ENCODE data around the gene IGF2.
"Not testable (repeated sequence)": the region's sequence is repeated elsewhere in the genome, so short reads cannot be mapped to it uniquely, and the experiment has no call there.

The IGF2 gene

GRCh38 chr11:2136209-2136951 is 2.8 kb downstream of the IGF2 start:
- DNase-seq (ENCODE audit: low read depth) = no peak

- no peak for DNase-seq (ENCODE audit: low read depth)
Measured at GRCh38 chr11:2135648-2136201, 3.5 kb downstream of the IGF2 start.

- no peak for DNase-seq (ENCODE audit: low read depth)
Measured at GRCh38 chr11:2135018-2135569, 4.1 kb downstream of the IGF2 start.

GRCh38 chr11:2134022-2135010 is 4.9 kb downstream of the IGF2 start:
- no peak for DNase-seq (ENCODE audit: low read depth)

- DNase-seq (ENCODE audit: low read depth) = no peak
Measured at GRCh38 chr11:2133241-2134021, 5.8 kb downstream of the IGF2 start.

- DNase-seq (ENCODE audit: low read depth) = no peak
Measured at GRCh38 chr11:2132874-2133240, 6.3 kb downstream of the IGF2 start.

- no peak for DNase-seq (ENCODE audit: low read depth)
Measured at GRCh38 chr11:2132246-2132645, 6.9 kb downstream of the IGF2 start.

GRCh38 chr11:2131371-2132236 is 7.6 kb downstream of the IGF2 start:
- no peak for DNase-seq (ENCODE audit: low read depth)

GRCh38 chr11:2130881-2131352 is 8.3 kb downstream of the IGF2 start:
- no peak for DNase-seq (ENCODE audit: low read depth)

GRCh38 chr11:2129699-2130366 is 9.4 kb downstream of the IGF2 start:
- DNase-seq (ENCODE audit: low read depth) = no peak

- DNase-seq (ENCODE audit: low read depth) = no peak
Measured at GRCh38 chr11:2129308-2129698, 9.9 kb downstream of the IGF2 start.

GRCh38 chr11:2128511-2129307 is 10.5 kb downstream of the IGF2 start:
- DNase-seq (ENCODE audit: low read depth) = no peak

- DNase-seq (ENCODE audit: low read depth) = no peak
Measured at GRCh38 chr11:2128130-2128510, 11.1 kb downstream of the IGF2 start.

- DNase-seq (ENCODE audit: low read depth) = no peak
Measured at GRCh38 chr11:2127482-2128129, 11.6 kb downstream of the IGF2 start.

- no peak for DNase-seq (ENCODE audit: low read depth)
Measured at GRCh38 chr11:2126520-2127085, 12.6 kb downstream of the IGF2 start.

GRCh38 chr11:2124736-2125484 is 14.3 kb downstream of the IGF2 start:
- DNase-seq (ENCODE audit: low read depth) = not testable (repeated sequence)

- no peak for DNase-seq (ENCODE audit: low read depth)
Measured at GRCh38 chr11:2123628-2123960, 15.6 kb downstream of the IGF2 start.
